ENCODE measurements around the gene NLRC5.

The NLRC5 gene

GRCh38 chr16:56961851-56962281 is 27.5 kb upstream of the NLRC5 start, which contains the start of gene CETP:
Gene CETP (plus strand): TSS chr16:56961950. CDS start chr16:56961980, 30 bp downstream.
- DNase-seq (ENCODE audit: low read depth) = no peak
- no peak within 1 kb of the TSS for H3K4me3 ChIP-seq (ENCODE audit: low read depth, low read length)
- TF ChIP-seq CTCF (IDR thresholded peaks at IDR 0.05; ENCODE audit: control insufficient read depth, extremely low read depth, insufficient read depth) = no peak

- no peak overlapping the region for H3K4me3 ChIP-seq (ENCODE audit: low read depth, low read length)
- peak; percentile 99 for TF ChIP-seq CTCF (IDR thresholded peaks at IDR 0.05; ENCODE audit: control insufficient read depth, extremely low read depth, insufficient read depth)
- DNase-seq (ENCODE audit: low read depth) = peak; percentile 41
Measured at GRCh38 chr16:56964243-56965148, 24.9 kb upstream of the NLRC5 start.

GRCh38 chr16:56965149-56966092 is 23.9 kb upstream of the NLRC5 start:
- no peak for TF ChIP-seq CTCF (IDR thresholded peaks at IDR 0.05; ENCODE audit: control insufficient read depth, extremely low read depth, insufficient read depth)
- DNase-seq (ENCODE audit: low read depth) = no peak
- H3K4me3 ChIP-seq (ENCODE audit: low read depth, low read length) = no peak overlapping the region

GRCh38 chr16:56966093-56966475 is 23.3 kb upstream of the NLRC5 start:
- TF ChIP-seq CTCF (IDR thresholded peaks at IDR 0.05; ENCODE audit: control insufficient read depth, extremely low read depth, insufficient read depth) = no peak
- H3K4me3 ChIP-seq (ENCODE audit: low read depth, low read length) = no peak overlapping the region
- no peak for DNase-seq (ENCODE audit: low read depth)

GRCh38 chr16:56967733-56968132 is 21.6 kb upstream of the NLRC5 start:
- H3K4me3 ChIP-seq (ENCODE audit: low read depth, low read length) = no peak overlapping the region
- DNase-seq (ENCODE audit: low read depth) = no peak
- no peak for TF ChIP-seq CTCF (IDR thresholded peaks at IDR 0.05; ENCODE audit: control insufficient read depth, extremely low read depth, insufficient read depth)

- H3K4me3 ChIP-seq (ENCODE audit: low read depth, low read length) = no peak overlapping the region
- DNase-seq (ENCODE audit: low read depth) = no peak
- no peak for TF ChIP-seq CTCF (IDR thresholded peaks at IDR 0.05; ENCODE audit: control insufficient read depth, extremely low read depth, insufficient read depth)
Measured at GRCh38 chr16:56969769-56970168, 19.6 kb upstream of the NLRC5 start.
